ENCODE measurements around the gene NECTIN1. TPM values are rescaled to one million over a fixed set of nuclear protein-coding genes. Genes with fewer than 3 reads are reported as not detected.

Gene NECTIN1
- total and polyA plus RNA-seq, 7 donors = 0.42 to 3.5 (median 1.7) TPM

GRCh38 chr11:119752946-119753345 is 23.9 kb upstream of the NECTIN1 start:
- intact Hi-C loops (cut with DNase I) = no loop called here
- no peak for DNase-seq
- H3K4me1 ChIP-seq = no peaks in the 10 kb centered on the region
- no peak overlapping the region for H3K27ac ChIP-seq
- H3K9me3 ChIP-seq = no peaks in the 10 kb centered on the region
- H3K27me3 ChIP-seq (ENCODE audit: insufficient read depth in 3 of 3, low read length in 2 of 3) = peaks cover 0 to 7% (median 0%) of the 10 kb centered on the region in 3 donors
- ATAC-seq = no peak
- no peaks in the 10 kb centered on the region for H3K36me3 ChIP-seq (ENCODE audit: insufficient read depth in 1 of 2, low read depth in 1 of 2)
- no peak overlapping the region for H3K4me3 ChIP-seq
- no peak for TF ChIP-seq CTCF (IDR thresholded peaks at IDR 0.05)
- 44 to 47% (median 44%) methylated on average over 3 of the region's 3 CpGs for WGBS, 3 donors

GRCh38 chr11:119752345-119752871 is 23.4 kb upstream of the NECTIN1 start:
- intact Hi-C loops (cut with DNase I) = no loop called here

GRCh38 chr11:119750056-119750455 is 21.1 kb upstream of the NECTIN1 start:
- WGBS, 3 donors = 84 to 88% (median 86%) methylated on average over 8 of the region's 8 CpGs
- intact Hi-C loops (cut with DNase I) = no loop called here

More at GRCh38 chr11:119752345-119752871, 23.4 kb upstream of the NECTIN1 start:
- ATAC-seq = no peak
- peaks cover 0 to 7% (median 0%) of the 10 kb centered on the region in 3 donors for H3K27me3 ChIP-seq (ENCODE audit: insufficient read depth in 3 of 3, low read length in 2 of 3)
- no peak overlapping the region for H3K27ac ChIP-seq
- 80 to 82% (median 81%) methylated on average over 5 of the region's 5 CpGs for WGBS, 3 donors
- no peaks in the 10 kb centered on the region for H3K9me3 ChIP-seq
- H3K4me1 ChIP-seq = no peaks in the 10 kb centered on the region
- no peak for DNase-seq
- TF ChIP-seq CTCF (IDR thresholded peaks at IDR 0.05) = no peak
- H3K36me3 ChIP-seq (ENCODE audit: insufficient read depth in 1 of 2, low read depth in 1 of 2) = no peaks in the 10 kb centered on the region
- H3K4me3 ChIP-seq = no peak overlapping the region

GRCh38 chr11:119749006-119749565 is 20.1 kb upstream of the NECTIN1 start:
- no peak for TF ChIP-seq CTCF (IDR thresholded peaks at IDR 0.05)
- WGBS, 3 donors = 80 to 81% (median 81%) methylated on average over 9 of the region's 9 CpGs
- H3K27ac ChIP-seq = no peak overlapping the region
- H3K9me3 ChIP-seq = no peaks in the 10 kb centered on the region
- H3K27me3 ChIP-seq (ENCODE audit: insufficient read depth in 3 of 3, low read length in 2 of 3) = peaks cover 0 to 7% (median 3%) of the 10 kb centered on the region in 3 donors
- H3K4me3 ChIP-seq = no peak overlapping the region
- intact Hi-C loops (cut with DNase I) = no loop called here
- H3K36me3 ChIP-seq (ENCODE audit: insufficient read depth in 1 of 2, low read depth in 1 of 2) = no peaks in the 10 kb centered on the region
- no peak for ATAC-seq
- DNase-seq = no peak
- no peaks in the 10 kb centered on the region for H3K4me1 ChIP-seq

More at GRCh38 chr11:119750056-119750455, 21.1 kb upstream of the NECTIN1 start:
- no peak for TF ChIP-seq CTCF (IDR thresholded peaks at IDR 0.05)
- DNase-seq (no peak), ATAC-seq (no peak)
- Histone ChIP-seq H3K9me3 (no peaks in the 10 kb centered on the region), H3K36me3 (ENCODE audit: insufficient read depth in 1 of 2, low read depth in 1 of 2) (no peaks in the 10 kb centered on the region), H3K4me3 (no peak overlapping the region), H3K27me3 (ENCODE audit: insufficient read depth in 3 of 3, low read length in 2 of 3) (peaks cover 0 to 4% (median 2%) of the 10 kb centered on the region in 3 donors), H3K27ac (no peak overlapping the region), H3K4me1 (no peaks in the 10 kb centered on the region)

Data from psoas muscle (tissue), 8 donors.